Neural cell (in vitro differentiated cells): ENCODE data around the gene MAP4K3. TPM values are rescaled to one million over a fixed set of nuclear protein-coding genes. Genes with fewer than 3 reads are reported as not detected.

Experiments
- H2AFZ ChIP-seq: fragments of 200-600, 300-800 bp; sonication (generic), shearing (Covaris generic); 2 replicates; pipeline ENCODE4 v1.6.0; 2014; ENCODE audit warnings: low read depth, mild to moderate bottlenecking, antibody characterized with exemption, low read length, moderate library complexity
- H3F3A ChIP-seq: fragments of 200-600 bp; shearing (Covaris generic); 2 replicates; pipeline ENCODE4 v1.6.1; 2016; ENCODE audit warnings: mild to moderate bottlenecking, moderate library complexity, mixed read lengths, antibody characterized with exemption, low read length; ENCODE audit not compliant: insufficient read depth, poor library complexity, severe bottlenecking
- H3K27ac ChIP-seq: fragments of 200-600, 300-800 bp; sonication (generic), shearing (Covaris generic); 2 replicates; pipeline ENCODE4 v1.5.1; 2014; ENCODE audit warnings: mild to moderate bottlenecking, low read length, moderate library complexity
- H3K27me3 ChIP-seq: fragments of 300-800, 200-600 bp; sonication (generic), shearing (Covaris generic); 2 replicates; pipeline ENCODE4 v1.6.0; 2014; ENCODE audit warnings: mild to moderate bottlenecking, low read depth, low read length, moderate library complexity; ENCODE audit not compliant: insufficient read depth
- H3K36me3 ChIP-seq: fragments of 300-800, 200-600 bp; sonication (generic), shearing (Covaris generic); 2 replicates; pipeline ENCODE4 v1.5.1; 2014; ENCODE audit warnings: mild to moderate bottlenecking, antibody characterized with exemption, low read length, moderate library complexity; ENCODE audit not compliant: insufficient read depth
- H3K4me2 ChIP-seq: fragments of 300-800, 200-600 bp; sonication (generic), shearing (Covaris generic); 2 replicates; pipeline ENCODE4 v1.6.0; 2014; ENCODE audit warnings: mild to moderate bottlenecking, low read length
- H3K4me3 ChIP-seq: fragments of 300-800, 200-600 bp; sonication (generic), shearing (Covaris generic); 2 replicates; pipeline ENCODE4 v1.5.1; 2014; ENCODE audit warnings: mild to moderate bottlenecking, low read length, moderate library complexity
- H3K79me2 ChIP-seq: fragments of 200-600 bp; shearing (Covaris generic); replicated peaks from 2 replicates; pipeline ENCODE4 v1.6.0; 2014; ENCODE audit warnings: mild to moderate bottlenecking, low read length, moderate library complexity; ENCODE audit not compliant: insufficient read depth
- H3K9ac ChIP-seq: fragments of 300-800, 200-600 bp; sonication (generic), shearing (Covaris generic); 2 replicates; pipeline ENCODE4 v1.6.1; 2016; ENCODE audit warnings: mild to moderate bottlenecking, low read length, mixed read lengths
- H3K9me2 ChIP-seq: fragments of 200-600 bp; shearing (Covaris generic); 2 replicates; pipeline ENCODE4 v1.6.1; 2016; ENCODE audit warnings: mild to moderate bottlenecking, low read length, mixed read lengths; ENCODE audit not compliant: insufficient read depth
- H3K9me3 ChIP-seq: fragments of 200-600, 300-800 bp; sonication (generic), shearing (Covaris generic); 2 replicates; pipeline ENCODE4 v1.6.1; 2016; ENCODE audit warnings: mild to moderate bottlenecking, mixed run types, low read length, moderate library complexity, mixed read lengths
- H4K20me1 ChIP-seq: fragments of 200-600 bp; shearing (Covaris generic); 2 replicates; pipeline ENCODE4 v1.6.1; 2016; ENCODE audit warnings: mild to moderate bottlenecking, mixed run types; ENCODE audit not compliant: insufficient read depth
- EP300 ChIP-seq: fragments of 450-650 bp; conservative IDR thresholded peaks from 2 replicates; pipeline ENCODE4 v1.6.1; 2014; ENCODE audit warnings: antibody characterized with exemption, mild to moderate bottlenecking, moderate library complexity; ENCODE audit not compliant: poor library complexity, severe bottlenecking
- EZH2 ChIP-seq: fragments of 200-600, 300-800 bp; shearing (Covaris generic), sonication (generic); IDR thresholded peaks from 2 replicates; pipeline ENCODE4 v1.6.1; 2014; ENCODE audit warnings: antibody characterized with exemption, low read length, borderline replicate concordance, mild to moderate bottlenecking; ENCODE audit not compliant: insufficient read depth, poor library complexity, severe bottlenecking
- MXI1 ChIP-seq: fragments of 450-650 bp; conservative IDR thresholded peaks from 2 replicates; pipeline ENCODE4 v1.6.1; 2014; ENCODE audit warnings: antibody characterized with exemption, mild to moderate bottlenecking; ENCODE audit not compliant: poor library complexity, severe bottlenecking
- POLR2AphosphoS5 ChIP-seq: IDR thresholded peaks from 2 replicates; pipeline ENCODE4 v1.6.1; 2012
- RAD21 ChIP-seq: fragments of 450-650 bp; conservative IDR thresholded peaks from 2 replicates; pipeline ENCODE4 v1.6.1; 2014; ENCODE audit warnings: antibody characterized with exemption, mild to moderate bottlenecking, moderate library complexity
- SMC3 ChIP-seq: fragments of 450-650 bp; conservative IDR thresholded peaks from 2 replicates; pipeline ENCODE4 v1.6.1; 2014; ENCODE audit warnings: antibody characterized with exemption, mild to moderate bottlenecking, moderate library complexity; ENCODE audit not compliant: poor library complexity
- TAF1 ChIP-seq: IDR thresholded peaks from 2 replicates; pipeline ENCODE4 v1.6.1; 2012; ENCODE audit warnings: low read depth
- polyA plus RNA-seq: library from polyadenylated mRNA; depleted of rRNA; stranded (reverse); fragments of >200 nt; gene quantifications from 2 replicates; pipeline ENCODE4 v1.2.3, GENCODE V29; 2014
- TF ChIP-seq, protein P1 (sequence below): IDR thresholded peaks from 2 replicates; pipeline ENCODE4 v1.6.1; 2012; ENCODE audit warnings: borderline replicate concordance
- TF ChIP-seq, protein P2 (sequence below): fragments of 450-650 bp; IDR thresholded peaks from 2 replicates; pipeline ENCODE4 v1.5.1; 2014; ENCODE audit warnings: antibody characterized with exemption, mild to moderate bottlenecking, moderate library complexity; ENCODE audit not compliant: poor library complexity, severe bottlenecking

The MAP4K3 gene
- polyA plus RNA-seq, 1 donor from 2014 or later, result 105 TPM

DNA sequence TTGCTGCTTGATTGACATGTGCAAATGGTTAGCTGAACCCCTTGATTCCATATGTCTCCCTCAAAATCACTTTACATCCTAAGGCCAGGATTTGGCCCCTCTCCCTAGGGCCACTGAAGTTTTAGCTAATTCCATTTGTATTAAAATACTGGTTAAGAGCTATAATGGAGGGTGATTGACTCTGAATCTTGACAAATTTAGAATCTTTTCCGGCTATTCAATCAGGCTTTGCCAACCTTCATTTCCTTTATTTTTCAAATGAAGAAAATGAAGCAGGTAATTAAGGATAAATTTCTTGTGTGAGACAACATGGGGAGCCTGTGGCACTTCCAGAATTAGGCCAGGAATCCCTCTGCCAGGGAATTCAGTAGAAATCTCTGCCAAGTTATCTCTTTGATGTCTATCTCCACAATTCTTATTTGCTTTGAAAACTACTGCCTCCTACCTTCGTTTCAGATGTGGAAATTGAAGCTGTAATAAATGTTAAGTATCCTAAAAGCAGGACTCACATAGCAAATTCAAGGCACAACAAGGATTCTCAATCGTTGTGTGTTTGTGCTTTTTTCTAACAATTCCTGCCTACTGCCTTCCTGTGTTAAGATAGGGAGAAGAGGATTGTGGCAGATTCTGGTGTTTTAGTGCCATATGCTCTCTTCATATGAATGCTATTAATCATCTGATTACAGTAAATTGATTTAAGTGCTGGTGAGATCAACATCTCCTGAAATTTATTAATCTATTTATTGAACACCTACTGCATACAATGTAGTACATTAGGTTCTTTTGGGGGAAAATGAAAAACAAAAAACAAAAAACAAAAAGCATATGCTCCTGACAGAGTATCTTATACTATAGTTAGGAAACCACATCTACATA, 47.8 kb upstream of the MAP4K3 start:
- Histone ChIP-seq H3K9me2 (no peaks in the 10 kb centered on the region), H3K9ac (no peak overlapping the region), H3K4me3 (no peak overlapping the region), H3K79me2 (no peaks in the 10 kb centered on the region), H4K20me1 (no peaks in the 10 kb centered on the region), H3K9me3 (no peaks in the 10 kb centered on the region), H3F3A (no peaks in the 10 kb centered on the region), H3K27me3 (no peaks in the 10 kb centered on the region), H3K27ac (no peak overlapping the region), H3K4me2 (no peak overlapping the region), H3K36me3 (no peaks in the 10 kb centered on the region), H2AFZ (no peak overlapping the region)
- no peak for TF ChIP-seq POLR2AphosphoS5
- TF ChIP-seq TAF1, result no peak
- TF ChIP-seq EP300, result no peak
- TF ChIP-seq, protein P1, sequence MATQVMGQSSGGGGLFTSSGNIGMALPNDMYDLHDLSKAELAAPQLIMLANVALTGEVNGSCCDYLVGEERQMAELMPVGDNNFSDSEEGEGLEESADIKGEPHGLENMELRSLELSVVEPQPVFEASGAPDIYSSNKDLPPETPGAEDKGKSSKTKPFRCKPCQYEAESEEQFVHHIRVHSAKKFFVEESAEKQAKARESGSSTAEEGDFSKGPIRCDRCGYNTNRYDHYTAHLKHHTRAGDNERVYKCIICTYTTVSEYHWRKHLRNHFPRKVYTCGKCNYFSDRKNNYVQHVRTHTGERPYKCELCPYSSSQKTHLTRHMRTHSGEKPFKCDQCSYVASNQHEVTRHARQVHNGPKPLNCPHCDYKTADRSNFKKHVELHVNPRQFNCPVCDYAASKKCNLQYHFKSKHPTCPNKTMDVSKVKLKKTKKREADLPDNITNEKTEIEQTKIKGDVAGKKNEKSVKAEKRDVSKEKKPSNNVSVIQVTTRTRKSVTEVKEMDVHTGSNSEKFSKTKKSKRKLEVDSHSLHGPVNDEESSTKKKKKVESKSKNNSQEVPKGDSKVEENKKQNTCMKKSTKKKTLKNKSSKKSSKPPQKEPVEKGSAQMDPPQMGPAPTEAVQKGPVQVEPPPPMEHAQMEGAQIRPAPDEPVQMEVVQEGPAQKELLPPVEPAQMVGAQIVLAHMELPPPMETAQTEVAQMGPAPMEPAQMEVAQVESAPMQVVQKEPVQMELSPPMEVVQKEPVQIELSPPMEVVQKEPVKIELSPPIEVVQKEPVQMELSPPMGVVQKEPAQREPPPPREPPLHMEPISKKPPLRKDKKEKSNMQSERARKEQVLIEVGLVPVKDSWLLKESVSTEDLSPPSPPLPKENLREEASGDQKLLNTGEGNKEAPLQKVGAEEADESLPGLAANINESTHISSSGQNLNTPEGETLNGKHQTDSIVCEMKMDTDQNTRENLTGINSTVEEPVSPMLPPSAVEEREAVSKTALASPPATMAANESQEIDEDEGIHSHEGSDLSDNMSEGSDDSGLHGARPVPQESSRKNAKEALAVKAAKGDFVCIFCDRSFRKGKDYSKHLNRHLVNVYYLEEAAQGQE, result no peak
- TF ChIP-seq, protein P2, sequence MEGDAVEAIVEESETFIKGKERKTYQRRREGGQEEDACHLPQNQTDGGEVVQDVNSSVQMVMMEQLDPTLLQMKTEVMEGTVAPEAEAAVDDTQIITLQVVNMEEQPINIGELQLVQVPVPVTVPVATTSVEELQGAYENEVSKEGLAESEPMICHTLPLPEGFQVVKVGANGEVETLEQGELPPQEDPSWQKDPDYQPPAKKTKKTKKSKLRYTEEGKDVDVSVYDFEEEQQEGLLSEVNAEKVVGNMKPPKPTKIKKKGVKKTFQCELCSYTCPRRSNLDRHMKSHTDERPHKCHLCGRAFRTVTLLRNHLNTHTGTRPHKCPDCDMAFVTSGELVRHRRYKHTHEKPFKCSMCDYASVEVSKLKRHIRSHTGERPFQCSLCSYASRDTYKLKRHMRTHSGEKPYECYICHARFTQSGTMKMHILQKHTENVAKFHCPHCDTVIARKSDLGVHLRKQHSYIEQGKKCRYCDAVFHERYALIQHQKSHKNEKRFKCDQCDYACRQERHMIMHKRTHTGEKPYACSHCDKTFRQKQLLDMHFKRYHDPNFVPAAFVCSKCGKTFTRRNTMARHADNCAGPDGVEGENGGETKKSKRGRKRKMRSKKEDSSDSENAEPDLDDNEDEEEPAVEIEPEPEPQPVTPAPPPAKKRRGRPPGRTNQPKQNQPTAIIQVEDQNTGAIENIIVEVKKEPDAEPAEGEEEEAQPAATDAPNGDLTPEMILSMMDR, result no peak

GRCh38 chr2:39484206-39484605, 47.1 kb upstream of the MAP4K3 start:
- Histone ChIP-seq H3K27me3 (no peaks in the 10 kb centered on the region), H3K79me2 (no peaks in the 10 kb centered on the region), H3K4me2 (no peak overlapping the region), H4K20me1 (no peaks in the 10 kb centered on the region), H3K36me3 (no peaks in the 10 kb centered on the region), H2AFZ (no peak overlapping the region), H3F3A (no peaks in the 10 kb centered on the region), H3K9me2 (no peaks in the 10 kb centered on the region), H3K27ac (no peak overlapping the region), H3K4me3 (no peak overlapping the region), H3K9me3 (no peaks in the 10 kb centered on the region), H3K9ac (no peak overlapping the region)
- TF ChIP-seq RAD21, result no peak

GRCh38 chr2:39483534-39483933, 46.4 kb upstream of the MAP4K3 start:
- TF ChIP-seq EZH2 (no peak), MXI1 (no peak), TAF1 (no peak), POLR2AphosphoS5 (no peak), RAD21 (no peak), EP300 (no peak), SMC3 (no peak)
- TF ChIP-seq, protein P1, result no peak
- TF ChIP-seq, protein P2, result no peak
- Histone ChIP-seq H3K4me3 (no peak overlapping the region), H3K27me3 (no peaks in the 10 kb centered on the region), H3K9me2 (no peaks in the 10 kb centered on the region), H3K9ac (no peak overlapping the region), H4K20me1 (no peaks in the 10 kb centered on the region), H3K27ac (no peak overlapping the region), H3K36me3 (no peaks in the 10 kb centered on the region), H3K79me2 (no peaks in the 10 kb centered on the region), H3K4me2 (no peak overlapping the region), H3K9me3 (no peaks in the 10 kb centered on the region), H2AFZ (no peak overlapping the region), H3F3A (no peaks in the 10 kb centered on the region)
